Kidney epithelial cell (primary cell): ENCODE results near the gene ACBD3. TPM values are rescaled to one million over a fixed set of nuclear protein-coding genes. Genes with fewer than 3 reads are reported as not detected.

Source experiments
- DNase-seq: peaks from one replicate; pipeline ENCODE4 v3.0.0-alpha.2; 2010; ENCODE audit warnings: low read depth
- H3K27me3 ChIP-seq: 2 replicates; pipeline ENCODE4 v1.6.0; 2011; ENCODE audit warnings: low read length; ENCODE audit not compliant: control insufficient read depth, insufficient read depth
- H3K36me3 ChIP-seq: 2 replicates; pipeline ENCODE4 v1.5.1; 2011; ENCODE audit warnings: low read length; ENCODE audit not compliant: control insufficient read depth, insufficient read depth
- H3K4me3 ChIP-seq: 2 replicates; pipeline ENCODE4 v1.5.1; 2011; ENCODE audit warnings: low read depth, mild to moderate bottlenecking, control low read depth, low read length
- CTCF ChIP-seq: IDR thresholded peaks from 2 replicates; pipeline ENCODE4 v1.5.1; 2011; ENCODE audit warnings: mild to moderate bottlenecking, moderate library complexity, low read length, control low read depth, inconsistent platforms; ENCODE audit not compliant: insufficient read depth, poor library complexity, severe bottlenecking
- total RNA-seq: library from RNA; depleted of rRNA; stranded (reverse); fragments of >200 nt; gene quantifications from 2 replicates; pipeline ENCODE4 v1.2.3, GENCODE V29; 2015

Gene ACBD3
- total RNA-seq, 1 donor from 2014 or later, result 46.3 TPM

GRCh38 chr1:226132728-226133503 lies 53.6 kb downstream of the ACBD3 start:
- DNase-seq, result no peak
- Histone ChIP-seq H3K27me3 (no peaks in the 10 kb centered on the region), H3K36me3 (no peaks in the 10 kb centered on the region), H3K4me3 (no peak overlapping the region)
- no peak for TF ChIP-seq CTCF

- Histone ChIP-seq H3K27me3 (no peaks in the 10 kb centered on the region), H3K36me3 (no peaks in the 10 kb centered on the region), H3K4me3 (no peak overlapping the region)
- no peak for DNase-seq
- no peak for TF ChIP-seq CTCF
Observed at GRCh38 chr1:226131639-226132038, 54.9 kb downstream of the ACBD3 start.

- DNase-seq, result no peak
- no peaks in the 10 kb centered on the region for H3K27me3 ChIP-seq
- no peaks in the 10 kb centered on the region for H3K36me3 ChIP-seq
- H3K4me3 ChIP-seq, result no peak overlapping the region
- TF ChIP-seq CTCF, result no peak
Observed at GRCh38 chr1:226129230-226129629, 57.3 kb downstream of the ACBD3 start.

GRCh38 chr1:226128487-226129075 lies 58.0 kb downstream of the ACBD3 start:
- TF ChIP-seq CTCF, result no peak
- H3K36me3 ChIP-seq, result no peaks in the 10 kb centered on the region
- DNase-seq, result no peak
- no peaks in the 10 kb centered on the region for H3K27me3 ChIP-seq
- no peak overlapping the region for H3K4me3 ChIP-seq

GRCh38 chr1:226126824-226127569 lies 59.5 kb downstream of the ACBD3 start:
- Histone ChIP-seq H3K36me3 (no peaks in the 10 kb centered on the region), H3K27me3 (no peaks in the 10 kb centered on the region), H3K4me3 (no peak overlapping the region)
- TF ChIP-seq CTCF, result no peak
- no peak for DNase-seq
